B cell (primary cell): ENCODE data around the gene NAV2. TPM values are rescaled to one million over a fixed set of nuclear protein-coding genes. Genes with fewer than 3 reads are reported as not detected.
"Not testable (repeated sequence)": the region's sequence is repeated elsewhere in the genome, so short reads cannot be mapped to it uniquely, and the experiment has no call there.

Experiments used
- ATAC-seq: fragments of 200-7000 bp; cut with Tn5 transposase; one replicate; pipeline ENCODE4 v1.10.0; 2021; ENCODE audit warnings: low read depth, mild to moderate bottlenecking, moderate number of reproducible peaks, moderate library complexity
- CTCF ChIA-PET: fragments of 350-600 bp; sonication (Branson Sonifier 250); formaldehyde crosslinking; loops from one replicate; lab custom pipeline; 2021; ENCODE audit warnings: antibody characterized with exemption, inconsistent platforms; lab: Charles Lee
- POLR2A ChIA-PET: fragments of 350-600 bp; sonication (Branson Sonifier 250); formaldehyde crosslinking; loops from one replicate; lab custom pipeline; 2021; ENCODE audit warnings: antibody characterized with exemption; lab: Charles Lee
- DNase-seq: peaks from one replicate; pipeline ENCODE4 v3.0.0; 2013
- H2AFZ ChIP-seq: 2 replicates; pipeline ENCODE4 v1.6.1; 2012; ENCODE audit warnings: mild to moderate bottlenecking, low read depth, low read length; ENCODE audit not compliant: insufficient read depth, poor library complexity, severe bottlenecking
- H3K27ac ChIP-seq, 2 donors: 1 replicate in 1 of 2; 2 replicates in 1 of 2; pipeline ENCODE4 v1.5.1; 2012 to 2013; ENCODE audit warnings: low read length in 2 of 2, mild to moderate bottlenecking in 2 of 2, moderate library complexity in 1 of 2
- H3K27me3 ChIP-seq, 4 experiments: fragments of 200-600 bp in 1 of 4; sonication (generic) in 1 of 4; replicated peaks in 1 of 4; 1 replicate in 2 of 4; 2 replicates in 2 of 4; pipeline versions ENCODE4 v1.6.1 to v1.7.0; 2013 to 2016; ENCODE audit warnings: low read length in 3 of 4, mild to moderate bottlenecking in 2 of 4, mixed read lengths in 1 of 4, moderate library complexity in 1 of 4; ENCODE audit not compliant: insufficient read depth in 4 of 4, control insufficient read depth in 3 of 4; ENCODE audit errors: control extremely low read depth in 1 of 4
- H3K36me3 ChIP-seq, 2 experiments: replicated peaks in 1 of 2; 1 replicate in 1 of 2; 2 replicates in 1 of 2; pipeline versions ENCODE4 v1.6.1 to v1.7.1; 2013; ENCODE audit warnings: low read length in 1 of 2; ENCODE audit not compliant: insufficient read depth in 2 of 2, control insufficient read depth in 1 of 2; ENCODE audit errors: control extremely low read depth in 1 of 2, extremely low read depth in 1 of 2
- H3K4me1 ChIP-seq, 2 donors: fragments of 200-600 bp in 1 of 2; sonication (generic) in 1 of 2; 1 replicate in 1 of 2; 2 replicates in 1 of 2; pipeline versions ENCODE4 v1.5.1 to v1.6.1; 2013 to 2017; ENCODE audit warnings: low read length in 2 of 2; ENCODE audit not compliant: control insufficient read depth in 2 of 2, insufficient read depth in 2 of 2
- H3K4me2 ChIP-seq: replicated peaks from 2 replicates; pipeline ENCODE3; 2012; ENCODE audit warnings: mild to moderate bottlenecking, low read depth, low read length; ENCODE audit not compliant: poor library complexity, severe bottlenecking
- H3K4me3 ChIP-seq, 5 experiments: fragments of 200-600 bp in 1 of 5; sonication (generic) in 1 of 5; 1 replicate in 3 of 5; 2 replicates in 2 of 5; pipeline versions ENCODE4 v1.5.1 to v1.7.0; 2011 to 2016; ENCODE audit warnings: low read length in 4 of 5, mild to moderate bottlenecking in 4 of 5, low read depth in 2 of 5, control low read depth in 1 of 5, moderate library complexity in 1 of 5; ENCODE audit not compliant: insufficient read depth in 1 of 5; ENCODE audit errors: control extremely low read depth in 1 of 5, extremely low read depth in 1 of 5
- H3K79me2 ChIP-seq: fragments of 200-600 bp; sonication (generic); one replicate; pipeline ENCODE4 v1.6.0; 2016; ENCODE audit warnings: low read length; ENCODE audit not compliant: control insufficient read depth, insufficient read depth
- H3K9ac ChIP-seq: fragments of 200-600 bp; sonication (generic); 2 replicates; pipeline ENCODE4 v1.6.1; 2017; ENCODE audit warnings: mild to moderate bottlenecking, low read length, moderate library complexity
- H3K9me3 ChIP-seq, 3 donors: one replicate each; pipeline versions ENCODE4 v1.6.1 to v1.7.1; 2013; ENCODE audit warnings: low read length in 2 of 3; ENCODE audit not compliant: control insufficient read depth in 2 of 3, insufficient read depth in 1 of 3; ENCODE audit errors: control extremely low read depth in 1 of 3
- H4K20me1 ChIP-seq: 2 replicates; pipeline ENCODE4 v1.6.0; 2012; ENCODE audit warnings: mild to moderate bottlenecking, low read length; ENCODE audit not compliant: insufficient read depth, control insufficient read depth, poor library complexity, severe bottlenecking
- H3K27ac Mint-ChIP-seq: one replicate; pipeline ENCODE4 v1.8.0; 2021; ENCODE audit warnings: mixed read lengths
- H3K27me3 Mint-ChIP-seq: one replicate; pipeline ENCODE4 v1.8.0; 2021; ENCODE audit warnings: mixed read lengths
- H3K4me1 Mint-ChIP-seq: one replicate; pipeline ENCODE4 v1.8.0; 2021; ENCODE audit warnings: mixed read lengths
- H3K4me3 Mint-ChIP-seq: one replicate; pipeline ENCODE4 v1.8.0; 2021; ENCODE audit warnings: mixed read lengths
- H3K9me3 Mint-ChIP-seq: one replicate; pipeline ENCODE4 v1.8.0; 2022; ENCODE audit warnings: mixed read lengths; ENCODE audit not compliant: insufficient read depth
- EZH2 ChIP-seq: IDR thresholded peaks from 2 replicates; pipeline ENCODE4 v1.6.1; 2012; ENCODE audit warnings: borderline replicate concordance, low read depth, mild to moderate bottlenecking, moderate library complexity, low read length; ENCODE audit not compliant: insufficient read depth, poor library complexity, severe bottlenecking
- WGBS: methylation state at CpG from one replicate; pipeline ENCODE4 v1.1.5; 2013; ENCODE audit warnings: missing lambda C conversion rate; ENCODE audit not compliant: insufficient coverage; 5-methylcytosine and 5-hydroxymethylcytosine counted together
- intact Hi-C: fragments of 100-400 bp; cut with micrococcal nuclease; formaldehyde crosslinking; loops from one replicate; pipeline ENCODE4 v1.10.0; 2022
- polyA plus RNA-seq: library from polyadenylated mRNA; depleted of rRNA; stranded (reverse); fragments of >200 nt; gene quantifications from 2 replicates; pipeline ENCODE4 v1.2.3, GENCODE V29; 2012
- total RNA-seq, 2 donors: library from RNA; stranded (reverse); fragments of 120-200 nt in 1 of 2; gene quantifications; 1 replicate in 1 of 2; 2 replicates in 1 of 2; pipeline versions ENCODE4 v1.2.3 to v1.2.4, GENCODE V29; 2013 to 2022
- TF ChIP-seq, protein P1 (sequence below): fragments of 200-600 bp; IDR thresholded peaks from one replicate; pipeline ENCODE4 v1.8.0; 2022; ENCODE audit warnings: antibody characterized with exemption, mild to moderate bottlenecking

The NAV2 gene
- total and polyA plus RNA-seq, 2 donors (not counting 1 experiment from before 2014, with no cell fraction given): 0.82 to 22.2 TPM

DNA sequence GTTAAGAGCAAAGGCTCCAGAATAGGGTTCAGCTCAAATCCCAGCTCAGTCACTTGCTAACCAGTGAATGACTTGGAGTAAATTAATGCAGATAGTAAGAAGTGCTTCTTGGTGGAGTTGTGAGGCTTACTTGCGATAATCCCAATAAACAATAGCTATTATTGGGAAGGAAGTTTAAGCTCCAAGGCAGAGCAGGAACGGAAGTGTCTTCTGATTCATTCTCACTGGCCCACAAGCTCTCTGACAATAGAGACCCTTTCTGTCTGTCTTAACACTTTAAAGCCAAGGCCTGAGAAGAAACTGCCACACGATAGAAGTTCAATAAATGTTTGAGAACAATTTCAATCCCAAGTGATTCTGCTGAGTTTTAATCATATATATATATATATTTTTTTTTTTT lies 292.2 kb downstream of the NAV2 start:
- Histone ChIP-seq H3K4me2 (no peak overlapping the region), H3K79me2 (no peaks in the 10 kb centered on the region), H4K20me1 (no peaks in the 10 kb centered on the region), H3K36me3 (no peaks in the 10 kb centered on the region), H3K4me3 (no peak overlapping the region), H3K4me1 (no peaks in the 10 kb centered on the region), H3K9ac (no peak overlapping the region), H2AFZ (no peak overlapping the region), H3K9me3 (no peaks in the 10 kb centered on the region), H3K27me3 (peaks cover 0 to 5% (median 0%) of the 10 kb centered on the region in 4 experiments), H3K27ac (no peak overlapping the region)
- Mint-ChIP-seq H3K27me3 (peaks cover 22% of the 10 kb centered on the region), H3K4me3 (no peak overlapping the region), H3K4me1 (no peaks in the 10 kb centered on the region), H3K9me3 (no peaks in the 10 kb centered on the region), H3K27ac (no peak overlapping the region)
- ChIA-PET CTCF (interaction anchor here (0.7 to 1.3 kb wide), 3 partner anchors 11 to 127 kb away, joined by 3 to 4 read pairs (median 3); no protein-coding TSS in a partner anchor), POLR2A (no interaction called here)
- no CpG with 5 or more reads among the region's 3 CpGs for WGBS
- ATAC-seq (no peak), DNase-seq (no peak)
- TF ChIP-seq EZH2: no peak
- TF ChIP-seq, protein P1, sequence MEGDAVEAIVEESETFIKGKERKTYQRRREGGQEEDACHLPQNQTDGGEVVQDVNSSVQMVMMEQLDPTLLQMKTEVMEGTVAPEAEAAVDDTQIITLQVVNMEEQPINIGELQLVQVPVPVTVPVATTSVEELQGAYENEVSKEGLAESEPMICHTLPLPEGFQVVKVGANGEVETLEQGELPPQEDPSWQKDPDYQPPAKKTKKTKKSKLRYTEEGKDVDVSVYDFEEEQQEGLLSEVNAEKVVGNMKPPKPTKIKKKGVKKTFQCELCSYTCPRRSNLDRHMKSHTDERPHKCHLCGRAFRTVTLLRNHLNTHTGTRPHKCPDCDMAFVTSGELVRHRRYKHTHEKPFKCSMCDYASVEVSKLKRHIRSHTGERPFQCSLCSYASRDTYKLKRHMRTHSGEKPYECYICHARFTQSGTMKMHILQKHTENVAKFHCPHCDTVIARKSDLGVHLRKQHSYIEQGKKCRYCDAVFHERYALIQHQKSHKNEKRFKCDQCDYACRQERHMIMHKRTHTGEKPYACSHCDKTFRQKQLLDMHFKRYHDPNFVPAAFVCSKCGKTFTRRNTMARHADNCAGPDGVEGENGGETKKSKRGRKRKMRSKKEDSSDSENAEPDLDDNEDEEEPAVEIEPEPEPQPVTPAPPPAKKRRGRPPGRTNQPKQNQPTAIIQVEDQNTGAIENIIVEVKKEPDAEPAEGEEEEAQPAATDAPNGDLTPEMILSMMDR: no peak
- intact Hi-C loops: no loop called here

DNA sequence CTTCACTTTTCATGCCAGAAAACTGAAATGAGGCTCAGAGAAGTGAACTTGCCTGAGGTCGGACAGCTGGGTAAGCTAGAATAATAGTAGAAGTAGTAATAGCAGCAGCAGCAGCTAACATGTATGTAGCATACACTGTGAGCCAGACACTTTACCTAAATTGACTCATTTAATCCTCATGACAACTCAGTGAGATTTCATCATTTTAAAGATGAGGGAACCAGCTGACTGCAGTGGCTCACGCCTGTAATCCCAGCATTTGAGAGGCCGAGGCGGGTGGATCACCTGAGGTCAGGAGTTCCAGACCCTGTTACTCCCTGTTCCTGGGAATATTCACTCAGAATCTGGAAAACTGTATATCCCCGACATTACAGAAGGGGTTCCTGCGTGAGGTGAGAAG lies 293.1 kb downstream of the NAV2 start:
- H3K27ac Mint-ChIP-seq: no peak overlapping the region
- intact Hi-C loops: no loop called here
- H3K27me3 Mint-ChIP-seq: peaks cover 16% of the 10 kb centered on the region
- DNase-seq: no peak
- no peak for ATAC-seq
- H3K4me3 Mint-ChIP-seq: no peak overlapping the region
- no peaks in the 10 kb centered on the region for H4K20me1 ChIP-seq
- POLR2A ChIA-PET: no interaction called here
- H3K4me1 Mint-ChIP-seq: no peaks in the 10 kb centered on the region
- no peak overlapping the region for H3K4me2 ChIP-seq
- no peak overlapping the region for H3K27ac ChIP-seq
- H3K36me3 ChIP-seq: no peaks in the 10 kb centered on the region
- no peak overlapping the region for H2AFZ ChIP-seq
- CTCF ChIA-PET: interaction anchor here (0.8 to 1.3 kb wide), 2 partner anchors 102 to 126 kb away, joined by 3 to 4 read pairs; no protein-coding TSS in a partner anchor
- peaks cover 0 to 5% (median 0%) of the 10 kb centered on the region in 4 experiments for H3K27me3 ChIP-seq
- H3K79me2 ChIP-seq: no peaks in the 10 kb centered on the region
- no peaks in the 10 kb centered on the region for H3K4me1 ChIP-seq
- no peaks in the 10 kb centered on the region for H3K9me3 ChIP-seq
- no peak overlapping the region for H3K4me3 ChIP-seq
- H3K9me3 Mint-ChIP-seq: no peaks in the 10 kb centered on the region
- no peak overlapping the region for H3K9ac ChIP-seq
- TF ChIP-seq, protein P1: no peak
- TF ChIP-seq EZH2: no peak
- WGBS: 94% methylated on average over 5 of the region's 6 CpGs

DNA sequence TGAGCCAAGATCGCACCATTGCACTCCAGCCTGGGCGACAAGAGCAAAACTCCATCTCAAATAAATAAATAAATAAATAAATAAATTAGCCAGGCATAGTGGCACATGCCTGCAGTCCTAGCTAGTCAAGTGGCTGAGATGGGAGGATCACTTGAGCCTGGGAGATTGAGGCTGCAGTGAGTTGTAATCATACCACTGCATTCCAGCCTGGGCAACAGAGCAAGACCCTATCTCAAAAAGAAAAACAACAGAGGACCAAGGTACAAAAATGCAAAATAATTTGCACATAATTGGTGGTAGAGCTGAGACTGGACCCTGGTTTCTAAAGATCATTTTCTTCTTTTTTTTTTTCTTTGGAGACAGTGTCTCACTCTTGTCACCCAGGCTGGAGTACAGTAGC lies 294.0 kb downstream of the NAV2 start:
- H4K20me1 ChIP-seq, H3K27me3 Mint-ChIP-seq, H3K27ac Mint-ChIP-seq, H3K36me3 ChIP-seq, H3K27ac ChIP-seq, intact Hi-C loops, H3K4me2 ChIP-seq, H3K9me3 Mint-ChIP-seq, H3K9me3 ChIP-seq, H3K27me3 ChIP-seq, H3K4me3 ChIP-seq, POLR2A ChIA-PET, DNase-seq, H3K4me1 Mint-ChIP-seq, H3K4me3 Mint-ChIP-seq, H3K79me2 ChIP-seq, CTCF ChIA-PET, H3K9ac ChIP-seq, H3K4me1 ChIP-seq, ATAC-seq, H2AFZ ChIP-seq: not testable (repeated sequence)
- no CpG with 5 or more reads among the region's 2 CpGs for WGBS
